Fibroblast of skin of abdomen (primary cell): ENCODE measurements around the gene ALLC.

Source experiments
- DNase-seq: peaks from one replicate; pipeline ENCODE4 v3.0.0-alpha.2; 2013

ALLC gene

DNA sequence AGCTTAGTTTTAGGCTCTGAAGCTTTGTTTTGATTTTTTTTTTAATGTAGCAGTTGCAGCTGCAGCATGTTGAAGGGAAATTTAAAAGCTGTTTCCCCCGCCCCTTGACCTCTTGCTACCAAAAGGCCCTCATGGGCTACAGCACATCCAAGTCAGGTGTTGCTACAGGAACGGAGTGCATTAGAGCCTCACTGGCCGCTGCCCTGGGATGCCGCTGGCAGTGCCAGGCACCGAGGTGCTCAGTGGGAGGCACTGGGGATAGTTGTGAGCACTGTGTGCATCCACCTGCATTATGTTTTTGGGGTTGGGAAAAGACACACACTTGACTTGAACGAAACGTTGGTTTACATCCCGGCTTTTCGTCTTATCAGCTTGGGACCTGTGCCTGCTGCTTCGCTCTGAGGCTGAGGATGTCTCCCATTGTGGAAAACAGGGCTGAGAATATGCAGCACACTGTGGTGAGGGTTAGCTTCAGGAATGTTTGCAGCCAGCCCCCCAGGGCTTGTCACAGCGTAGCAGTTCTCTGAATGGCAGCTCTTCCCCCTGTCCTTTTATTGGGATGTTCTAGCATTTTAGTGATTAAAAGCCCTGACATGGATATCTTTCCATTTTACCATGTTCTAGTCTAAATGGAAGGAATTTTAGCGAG, 69.5 kb downstream of the ALLC start:
- no peak for DNase-seq

DNA sequence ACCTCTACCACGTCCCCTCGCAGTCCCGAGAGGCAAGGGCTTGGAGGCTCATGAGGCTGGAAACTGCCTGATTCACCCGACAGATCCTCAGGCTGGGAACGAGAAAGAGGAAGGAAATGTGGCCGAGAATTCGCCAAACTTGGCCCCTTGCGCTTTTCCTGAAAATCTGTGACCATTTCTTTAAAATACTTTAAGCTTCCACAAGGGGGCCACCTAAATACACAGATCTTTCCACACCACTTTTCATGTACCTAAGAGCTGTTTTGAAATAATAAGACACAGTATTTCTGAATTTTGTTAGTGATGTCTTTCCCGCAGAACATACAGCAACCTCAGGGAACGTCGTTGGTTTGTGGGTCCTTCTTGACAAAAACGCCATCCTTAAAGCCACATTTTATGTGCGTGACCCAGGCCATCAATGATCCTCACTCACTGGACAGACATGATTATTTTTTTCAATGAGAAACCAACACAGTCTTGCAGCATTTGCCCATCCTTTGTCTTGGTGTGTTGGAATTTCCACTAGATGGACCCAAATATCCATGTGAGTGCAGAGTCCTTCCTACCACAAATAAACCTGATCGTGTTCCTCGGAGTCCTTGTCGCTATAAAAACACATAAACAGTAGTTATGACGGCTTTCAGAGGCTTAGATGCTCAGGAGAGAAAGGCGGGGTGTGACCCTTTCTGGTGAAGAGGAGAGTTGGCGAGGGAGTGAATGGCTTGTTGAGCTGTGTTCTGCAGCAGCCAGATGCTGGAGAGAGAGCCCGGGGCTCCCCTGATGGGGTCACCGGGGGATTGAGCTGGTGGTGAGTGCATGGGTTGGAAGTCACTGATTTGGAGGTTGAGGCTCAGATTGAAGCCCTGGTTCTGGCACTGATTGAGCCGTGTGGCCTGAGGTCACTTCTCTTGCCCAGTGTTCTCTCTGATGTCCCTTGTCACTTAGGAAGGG, 70.4 kb downstream of the ALLC start:
- peak; percentile 56 for DNase-seq

DNA sequence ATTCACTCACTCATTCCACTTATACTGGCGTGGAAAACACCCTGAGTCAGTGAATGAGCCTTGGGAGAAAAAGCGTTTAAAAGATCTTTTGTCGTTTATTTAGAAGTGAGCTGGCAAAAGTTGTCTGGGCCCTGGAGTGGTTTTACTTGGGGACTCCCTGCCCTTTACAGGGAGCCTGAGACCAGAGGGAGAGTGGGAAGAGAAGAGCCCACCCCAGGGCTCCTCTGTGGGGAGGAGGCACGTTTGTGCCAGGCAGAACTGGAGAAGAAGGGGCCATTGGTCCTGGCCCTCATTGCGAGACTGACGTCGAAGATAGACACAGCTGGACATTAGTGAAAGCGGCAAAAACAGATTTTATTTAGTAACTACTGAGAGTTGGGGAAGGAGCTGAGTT, 71.1 kb downstream of the ALLC start:
- no peak for DNase-seq

DNA sequence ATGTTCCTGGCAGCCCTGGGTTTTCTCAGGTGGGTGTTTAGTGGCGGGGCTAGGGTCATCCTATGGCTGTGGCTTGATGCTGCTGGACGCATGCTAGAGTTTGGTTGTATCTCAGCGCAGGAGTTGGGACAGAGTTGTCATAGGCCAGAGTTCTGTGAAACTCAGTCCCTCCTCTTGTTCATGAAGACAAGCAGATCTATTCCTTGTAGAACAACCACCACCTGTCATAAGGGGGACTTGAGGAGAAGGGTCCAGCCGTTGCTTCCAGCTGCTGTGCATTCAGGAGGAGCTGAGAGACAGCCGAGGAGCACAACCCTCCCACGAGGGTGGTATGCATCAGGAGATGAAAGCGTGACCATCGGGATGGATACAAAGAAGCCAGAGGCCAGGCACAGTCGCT, 71.8 kb downstream of the ALLC start:
- DNase-seq = no peak

DNA sequence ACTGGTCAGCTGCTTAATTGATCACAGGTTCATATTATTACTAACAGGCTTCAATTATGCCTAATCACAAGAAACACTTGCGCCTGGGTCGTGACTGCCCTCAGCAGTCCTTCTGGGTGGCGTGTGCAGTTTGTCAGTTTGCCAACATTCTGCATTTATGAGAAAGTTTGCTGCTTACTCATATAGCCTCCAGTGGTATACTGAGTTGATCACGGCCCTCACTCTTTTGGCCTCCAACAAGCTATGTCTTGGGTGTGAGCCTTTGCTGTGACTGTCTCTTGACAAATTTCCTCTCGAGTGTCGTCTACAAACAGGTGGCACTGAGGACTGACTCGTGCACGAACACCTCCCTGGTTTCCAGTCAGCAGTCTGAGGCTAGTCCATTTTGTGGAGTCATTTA, 72.6 kb downstream of the ALLC start:
- peak; percentile 57 for DNase-seq

DNA sequence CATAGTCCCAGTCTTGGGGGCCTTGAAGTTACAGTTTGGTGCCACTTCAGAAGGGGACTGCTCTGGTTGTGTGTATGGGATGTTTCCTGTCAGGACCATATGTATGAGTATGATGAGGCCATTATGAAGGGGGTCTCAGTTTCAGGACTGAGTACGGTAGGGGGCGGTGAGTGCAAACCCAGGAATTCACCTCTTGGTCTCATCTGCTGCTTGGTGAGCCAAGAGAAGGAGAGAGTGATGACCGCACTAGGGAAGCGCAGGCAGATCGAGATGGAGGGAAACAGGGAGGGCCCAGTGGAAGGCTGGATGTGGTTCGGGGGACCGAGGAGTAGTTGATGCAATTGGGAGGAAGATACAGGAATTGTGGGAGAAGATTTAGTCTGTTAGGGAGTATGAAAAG, 73.8 kb downstream of the ALLC start:
- no peak for DNase-seq

DNA sequence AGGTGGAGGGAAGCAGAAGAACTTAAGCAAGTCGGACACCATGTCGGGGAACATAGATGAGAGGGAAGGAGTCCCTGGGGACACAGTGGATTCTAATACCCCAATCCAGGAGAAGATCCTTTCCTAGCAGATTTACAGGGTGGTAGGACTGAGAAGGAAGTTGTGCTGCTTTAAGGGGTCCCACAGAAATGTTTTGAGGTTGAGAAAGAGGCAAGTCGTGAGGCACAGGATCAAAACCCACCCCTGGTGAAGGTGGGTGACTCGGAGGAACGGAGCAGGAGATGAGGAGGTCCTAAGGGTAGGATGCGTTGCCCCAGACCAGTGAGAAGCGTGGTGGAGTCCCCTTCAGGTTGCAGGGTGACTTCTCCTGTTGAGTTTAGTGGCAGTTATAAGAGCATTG, 78.1 kb downstream of the ALLC start:
- DNase-seq = no peak

DNA sequence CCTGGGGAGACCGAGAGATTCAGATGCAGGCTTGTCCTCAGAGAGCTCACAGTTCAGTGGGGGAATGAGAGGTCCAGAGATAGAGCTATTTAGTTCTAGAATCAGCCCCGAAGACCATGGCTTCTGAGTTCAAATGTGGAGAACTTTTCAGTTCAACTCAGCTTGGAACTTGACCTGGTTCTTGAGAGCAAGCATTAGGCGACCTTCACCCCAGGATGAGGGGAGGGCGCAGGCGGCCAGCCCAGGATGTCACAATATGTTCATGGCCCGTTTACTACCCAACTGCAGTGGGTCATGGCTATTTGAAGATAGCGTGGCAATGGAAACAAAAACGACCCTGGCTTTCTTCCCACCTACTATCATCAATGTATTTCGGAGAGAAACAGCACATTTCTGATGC, 79.1 kb downstream of the ALLC start:
- DNase-seq = no peak

DNA sequence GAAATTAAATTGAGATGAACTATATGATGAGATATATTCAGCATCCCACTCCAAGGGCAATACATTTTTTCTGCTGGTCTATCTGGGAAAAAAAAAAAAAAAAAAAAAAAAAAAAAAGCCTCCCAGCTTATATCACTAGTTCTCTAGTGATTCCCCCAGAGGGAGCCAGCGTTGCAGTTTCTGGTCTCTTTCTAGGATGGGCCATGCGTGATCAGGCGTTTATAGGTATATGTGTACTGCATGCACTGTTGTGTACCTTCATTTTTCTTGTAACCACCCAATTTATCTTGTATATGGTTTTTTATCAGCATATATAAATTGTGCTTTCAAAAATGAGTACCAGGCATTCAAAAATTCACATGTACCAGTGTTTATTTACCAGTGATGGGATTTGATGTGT, 80.5 kb downstream of the ALLC start:
- peak; percentile 55 for DNase-seq

DNA sequence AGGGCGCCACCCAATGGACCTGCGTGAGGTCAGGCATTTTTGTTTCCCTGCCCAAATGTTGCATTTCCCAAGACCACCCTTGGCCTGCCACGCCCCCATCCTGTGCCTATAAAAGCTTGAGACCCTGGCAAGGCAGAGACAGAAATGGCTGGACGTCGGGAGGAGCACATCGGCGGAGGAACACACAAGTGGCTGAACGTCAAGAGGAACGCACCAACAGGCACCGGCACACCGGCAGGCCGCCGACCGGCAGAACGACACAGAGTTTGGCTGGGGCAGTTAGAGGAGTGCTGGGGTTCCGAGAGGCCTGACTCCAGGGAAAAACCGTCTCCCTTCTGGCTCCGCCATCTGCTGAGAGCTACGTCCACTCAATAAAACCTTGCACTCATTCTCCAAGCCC, 81.3 kb downstream of the ALLC start:
- no peak for DNase-seq

DNA sequence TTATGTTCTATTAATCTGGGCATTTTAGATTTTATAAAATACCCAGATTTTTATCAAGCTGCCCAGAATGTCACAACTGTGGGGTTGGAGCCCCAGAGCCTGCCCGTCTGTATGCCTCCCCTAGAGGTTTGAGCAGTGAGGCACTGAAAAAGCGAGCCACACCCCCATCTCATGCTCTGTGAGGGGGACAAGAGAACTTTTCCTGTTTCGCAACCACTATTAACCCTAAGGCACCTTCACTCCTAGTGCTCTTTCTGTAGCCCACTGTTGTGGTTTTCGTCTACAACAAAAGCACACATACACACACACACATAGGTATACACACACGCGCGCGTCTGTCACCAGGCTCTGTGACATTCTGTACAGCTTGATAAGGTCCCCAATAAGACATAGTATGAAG, 83.4 kb downstream of the ALLC start:
- DNase-seq = no peak

DNA sequence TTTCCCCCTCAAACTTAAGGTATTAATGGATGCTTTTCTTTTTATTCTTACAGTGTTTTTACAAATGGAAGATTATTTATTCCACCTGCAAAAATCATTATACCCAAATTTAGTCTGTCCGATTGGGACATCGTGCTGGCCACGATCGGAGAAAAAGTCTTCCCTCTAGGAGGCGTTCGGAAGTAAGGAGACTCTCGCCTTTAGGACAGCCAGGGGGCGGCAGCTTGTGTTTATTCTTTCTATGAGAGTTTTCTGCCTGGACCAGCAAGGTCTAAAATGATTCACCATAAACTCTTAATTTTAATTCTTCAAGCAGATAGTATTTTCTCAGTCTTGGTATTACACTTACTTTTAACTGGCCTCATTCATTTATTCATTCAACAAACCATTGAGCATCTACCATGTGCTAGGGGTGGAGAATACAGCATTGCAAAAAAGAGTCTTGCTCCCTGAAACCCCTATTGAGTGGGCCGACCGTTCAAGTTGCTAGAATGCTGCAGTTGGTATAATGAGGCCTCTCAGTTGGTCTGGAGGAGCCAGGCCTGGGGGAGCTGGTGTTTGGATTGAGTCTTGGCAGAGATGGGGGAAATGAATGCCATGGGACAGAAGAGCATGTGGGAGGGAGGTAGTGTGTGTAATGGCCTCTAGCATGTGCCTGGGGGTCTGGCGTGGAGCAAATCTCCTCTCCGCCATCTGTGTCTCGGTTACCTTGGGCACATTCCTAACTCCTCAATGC, 84.0 kb downstream of the ALLC start:
- DNase-seq = no peak

DNA sequence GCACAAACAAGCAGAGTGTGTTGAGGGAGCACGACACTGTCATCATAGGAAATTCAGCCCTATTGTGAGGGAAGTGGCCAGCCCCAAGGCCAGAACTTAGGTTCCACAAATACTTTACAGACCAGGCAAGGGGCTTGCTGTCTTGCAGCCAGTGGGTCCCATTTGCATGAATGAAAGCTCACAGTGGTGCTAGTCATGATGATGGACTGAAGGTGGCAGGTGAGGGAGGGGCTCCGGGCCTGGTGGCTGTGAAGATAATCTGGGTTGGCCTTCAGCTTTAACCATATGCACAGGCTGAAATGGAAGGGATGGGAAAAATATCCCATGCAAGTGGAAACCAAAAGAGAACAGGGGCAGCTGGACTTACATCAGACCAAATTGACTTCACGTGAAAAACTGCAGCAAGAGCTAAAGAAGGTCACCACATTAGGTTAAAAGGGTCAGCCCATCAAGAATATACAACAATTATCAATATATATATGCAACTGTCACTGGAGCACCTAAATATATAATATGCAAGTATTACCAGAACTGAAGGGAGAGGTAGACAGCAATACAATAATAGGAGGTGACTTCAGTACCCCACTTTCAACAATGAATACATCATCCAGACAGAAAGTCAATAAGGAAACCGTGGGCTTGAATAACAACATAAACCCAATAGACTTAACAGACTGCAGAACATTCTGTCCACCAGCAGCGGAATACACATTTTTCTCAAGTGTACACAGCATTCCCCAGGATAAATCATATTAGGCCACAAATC, 84.9 kb downstream of the ALLC start:
- no peak for DNase-seq

DNA sequence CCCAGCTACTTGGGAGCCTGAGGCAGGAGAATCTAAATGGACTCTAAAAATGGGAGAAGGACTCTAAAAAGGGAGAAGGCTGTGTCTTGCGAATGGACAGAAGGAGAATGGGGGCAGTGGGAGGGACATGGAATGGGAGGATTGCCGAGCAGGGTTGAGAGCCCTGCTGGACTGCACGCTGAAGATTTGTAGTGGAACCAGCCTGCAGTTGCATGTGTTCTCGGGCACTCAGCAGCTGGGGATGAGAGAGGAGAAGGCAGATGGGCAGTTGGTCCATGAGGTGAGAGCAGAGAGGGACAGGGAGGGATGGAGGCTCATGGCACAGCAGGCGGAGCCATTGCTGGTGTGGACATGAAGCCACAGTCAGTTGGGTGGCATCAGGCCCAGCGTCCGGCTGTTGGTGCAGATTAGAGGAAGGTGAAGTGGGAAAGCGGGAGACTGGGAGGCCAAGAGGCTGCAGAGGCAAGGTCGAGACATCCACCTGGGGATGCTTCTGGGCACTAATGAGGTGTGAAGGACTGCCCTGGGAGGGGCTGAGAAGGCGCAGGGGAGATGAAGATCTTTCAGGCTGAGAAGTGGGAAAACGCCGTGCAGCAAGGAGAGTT, 86.1 kb downstream of the ALLC start:
- no peak for DNase-seq

DNA sequence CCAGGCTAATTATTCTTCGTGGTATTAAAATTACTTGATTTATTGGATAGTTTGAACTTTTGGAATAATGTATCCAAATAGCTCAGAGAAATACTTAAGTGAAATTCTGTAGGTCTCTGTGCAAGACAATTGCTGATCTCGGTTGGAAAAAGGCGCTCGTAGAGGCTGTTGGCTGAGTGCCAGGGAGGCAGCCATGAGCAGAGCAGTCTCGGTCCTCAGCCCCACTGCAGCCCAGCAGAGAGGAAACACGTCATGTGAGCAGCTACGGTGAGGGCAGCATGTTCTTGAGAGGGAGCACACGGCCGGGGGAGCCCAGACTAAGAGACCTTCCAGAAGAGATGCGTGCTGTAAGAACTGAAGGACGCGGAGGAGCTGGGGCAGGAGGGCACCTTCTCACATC, 87.9 kb downstream of the ALLC start:
- no peak for DNase-seq

DNA sequence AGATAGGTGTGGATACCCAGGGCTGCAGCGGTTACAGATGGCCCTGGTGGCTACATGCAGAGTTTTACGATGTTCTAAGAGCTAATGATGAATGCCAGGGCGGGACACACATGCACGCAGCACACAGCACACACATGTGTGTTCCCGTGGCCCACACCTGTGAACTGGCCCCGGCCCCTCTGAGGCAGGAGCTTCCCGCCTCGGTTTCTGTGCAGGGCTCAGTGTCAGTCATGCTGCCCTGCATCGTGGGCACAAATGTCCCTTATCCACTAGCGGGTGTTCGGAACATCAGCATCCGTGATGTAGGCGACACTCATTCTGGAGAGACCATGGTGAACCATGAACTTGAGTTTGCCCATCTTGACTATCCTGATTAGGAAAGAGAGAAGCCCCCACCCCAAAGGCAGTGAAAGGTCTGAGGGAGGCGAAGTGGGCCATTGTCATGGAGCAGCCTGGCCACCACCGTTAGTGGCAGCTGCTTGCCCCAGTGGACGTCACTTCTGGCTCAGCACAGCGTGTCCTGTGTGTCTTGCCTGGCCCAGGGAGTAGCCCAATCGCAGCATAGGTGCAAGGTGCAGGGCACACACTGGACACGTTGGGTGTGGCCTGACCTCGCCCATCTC, 89.1 kb downstream of the ALLC start:
- no peak for DNase-seq

DNA sequence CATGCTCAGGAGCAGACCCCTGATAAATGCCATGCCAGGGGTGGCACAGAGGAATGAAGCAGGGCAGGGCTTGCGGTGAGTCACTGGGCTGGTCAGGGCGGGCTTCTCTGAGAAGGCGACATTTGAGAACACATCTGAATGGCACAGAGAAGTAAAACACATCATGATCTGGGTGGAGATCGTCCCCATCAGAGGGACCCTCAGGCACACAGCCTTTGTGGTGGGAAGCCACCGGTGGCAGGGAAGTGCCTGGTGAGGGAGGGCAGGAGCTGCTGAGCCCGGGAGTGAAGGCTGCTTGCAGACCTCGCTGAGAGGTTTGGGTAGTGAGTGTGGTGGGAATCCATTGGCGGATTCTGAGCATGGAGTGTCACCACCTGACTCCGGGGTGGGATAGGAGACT, 89.8 kb downstream of the ALLC start:
- DNase-seq = no peak

DNA sequence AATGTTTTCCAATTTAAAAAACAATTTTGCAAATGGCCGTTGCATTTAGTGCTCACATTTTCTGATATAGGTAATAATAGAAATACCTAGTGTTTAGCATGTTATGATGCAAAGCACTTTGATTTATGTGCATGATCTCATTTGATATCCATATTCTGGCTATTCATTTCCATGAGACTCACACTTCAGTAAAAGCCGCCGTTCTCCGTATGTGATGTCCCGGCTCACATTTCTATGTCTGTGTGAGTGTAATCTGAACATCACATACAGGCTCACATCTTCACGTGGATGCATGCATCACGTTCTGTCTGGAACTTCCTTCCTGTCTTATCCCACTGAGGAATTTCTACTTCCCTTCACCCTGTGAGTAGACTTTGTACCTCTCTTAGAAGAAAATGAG, 91.2 kb downstream of the ALLC start:
- no peak for DNase-seq

DNA sequence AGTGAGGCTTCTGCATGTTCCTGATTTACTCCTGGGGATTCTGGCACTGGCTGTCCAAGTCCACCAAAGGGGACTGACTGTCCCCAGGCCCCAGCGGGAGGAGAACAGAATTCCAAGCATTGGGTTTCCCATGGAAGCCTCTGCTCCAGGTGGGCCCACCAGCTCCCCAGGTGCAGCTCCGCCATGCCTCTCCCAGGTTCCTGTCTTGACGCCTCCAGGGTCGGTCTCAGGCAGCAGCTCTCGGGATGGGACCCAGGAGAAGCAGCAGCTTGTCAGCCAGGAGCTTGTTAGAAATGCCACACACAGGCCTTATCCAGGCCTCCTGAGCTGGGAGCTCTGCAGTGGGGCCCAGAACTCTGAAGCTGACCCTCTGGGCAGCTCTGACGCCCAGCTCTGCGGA, 93.3 kb downstream of the ALLC start:
- DNase-seq = no peak

DNA sequence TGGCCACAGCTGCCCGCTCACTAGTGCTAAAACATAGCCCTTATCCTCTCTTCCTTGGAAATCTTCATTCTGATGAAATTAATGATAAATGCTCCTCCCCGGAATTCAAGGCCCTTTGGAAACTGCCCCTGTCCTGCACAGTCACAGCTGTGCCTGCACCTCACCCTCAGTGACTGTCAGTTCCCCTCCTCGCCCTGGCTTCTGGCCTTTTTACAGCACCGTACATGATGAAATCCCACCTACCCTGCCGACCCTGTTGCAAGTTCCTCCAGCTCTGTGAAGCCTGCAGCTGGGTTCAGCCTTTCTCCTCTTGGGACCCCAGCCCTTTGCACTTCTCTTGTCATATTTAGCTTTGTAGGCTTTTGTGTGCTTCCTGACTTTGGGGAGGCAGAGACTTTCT, 93.8 kb downstream of the ALLC start:
- DNase-seq = no peak
